HG02884 (cell line): ENCODE measurements around the gene PTPRJ.
A peak's percentile ranks its signal among the peaks of the same experiment; 100 is the strongest.

Source experiments
- ATAC-seq: cut with Tn5 transposase; IDR thresholded peaks from one replicate; pipeline ENCODE4 v1.9.1; 2021; ENCODE audit warnings: mild to moderate bottlenecking, moderate library complexity; ENCODE audit not compliant: unreplicated experiment

The PTPRJ gene

DNA sequence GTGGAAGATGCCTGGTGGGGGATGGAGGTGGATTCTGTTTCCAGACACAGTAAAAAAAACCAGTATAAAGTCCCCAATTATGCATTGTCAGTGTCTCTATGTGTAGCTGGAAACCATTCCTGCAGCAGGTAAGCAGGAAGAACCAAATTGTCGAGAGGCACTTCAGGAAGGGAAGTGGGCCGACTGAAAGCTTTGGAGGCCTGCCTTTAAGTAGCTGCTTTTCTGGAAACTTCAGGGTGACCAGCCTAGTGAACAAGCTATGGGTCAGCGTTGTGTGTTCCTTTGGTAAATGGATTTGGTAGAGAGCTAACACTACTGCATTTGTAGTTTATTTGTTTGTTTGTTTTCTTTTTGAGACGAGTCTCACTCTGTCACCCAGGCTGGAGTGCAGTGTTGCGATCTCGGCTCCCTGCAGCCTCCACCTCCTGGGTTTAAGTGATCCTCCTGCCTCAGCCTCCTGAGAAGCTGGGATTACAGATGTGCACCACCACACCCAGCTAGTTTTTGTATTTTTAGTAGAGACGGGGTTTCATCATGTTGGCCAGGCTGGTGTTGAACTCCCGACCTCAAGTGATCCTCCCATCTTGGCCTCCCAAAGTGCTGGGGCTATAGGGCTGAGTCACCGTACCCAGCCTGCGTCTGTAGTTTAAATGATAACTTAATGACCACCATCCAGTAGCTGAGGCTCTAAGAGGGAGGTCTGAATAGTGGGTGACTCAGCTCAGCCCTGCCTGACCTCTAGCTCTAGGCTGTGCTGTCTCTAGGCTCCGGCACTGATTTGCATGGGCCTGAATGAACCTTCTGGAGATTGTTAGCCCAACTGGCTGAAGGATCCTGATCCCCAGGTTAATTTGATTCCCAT is 12.8 kb downstream of the PTPRJ start:
- ATAC-seq = no peak

GRCh38 chr11:47994417-47994816 is 14.1 kb downstream of the PTPRJ start:
- ATAC-seq = no peak

- ATAC-seq = no peak
Observed at GRCh38 chr11:47995360-47995769, 15.0 kb downstream of the PTPRJ start.

DNA sequence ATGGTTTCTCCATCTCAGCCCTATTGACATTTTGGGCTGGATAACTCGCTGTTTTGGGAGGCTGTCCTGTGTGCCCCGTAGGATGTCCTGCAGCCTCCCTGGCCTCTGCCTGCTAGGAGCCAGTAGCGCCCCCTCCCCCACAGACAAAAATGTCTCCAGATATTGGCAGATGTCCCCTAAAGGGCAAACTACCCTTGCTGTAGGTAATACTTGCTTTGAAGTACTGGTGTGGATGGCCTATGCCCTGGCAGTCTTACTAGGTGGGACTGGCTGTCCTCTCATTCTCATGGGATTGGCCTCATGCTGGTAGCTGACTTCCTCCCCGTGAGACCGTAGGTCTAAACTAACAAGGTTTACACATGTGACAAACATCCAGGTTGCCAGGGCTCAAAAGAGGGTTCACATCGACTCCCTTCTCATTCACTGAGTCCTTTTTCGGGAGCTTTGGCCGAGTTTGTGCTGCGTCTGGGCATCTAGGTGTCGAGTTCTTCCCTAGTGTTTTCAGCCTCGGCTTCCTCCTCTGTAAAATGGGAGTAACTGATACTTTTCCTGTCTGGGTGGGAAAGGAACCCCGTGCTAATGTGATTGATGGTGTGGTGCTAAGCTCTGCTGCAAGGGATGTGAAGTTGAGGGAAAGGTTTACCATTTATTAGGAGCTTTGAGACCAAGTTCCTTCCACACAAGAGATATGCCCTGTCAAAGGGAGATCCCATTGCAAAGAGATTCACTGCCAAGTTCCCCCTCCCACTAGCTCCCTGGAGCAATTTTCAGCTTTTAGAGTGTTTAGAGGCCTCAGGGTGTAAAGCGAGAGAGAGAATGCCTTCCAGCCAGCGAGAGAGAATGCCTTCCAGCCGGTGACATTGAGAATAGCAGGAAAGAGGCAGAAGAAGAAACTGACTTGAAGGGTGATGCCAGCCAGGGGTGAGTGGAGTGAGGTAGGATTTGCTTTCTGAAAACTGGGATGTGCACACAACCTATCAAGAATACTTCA is 17.0 kb downstream of the PTPRJ start:
- no peak for ATAC-seq

- ATAC-seq = no peak
Observed at GRCh38 chr11:47998345-47998732, 18.0 kb downstream of the PTPRJ start.

DNA sequence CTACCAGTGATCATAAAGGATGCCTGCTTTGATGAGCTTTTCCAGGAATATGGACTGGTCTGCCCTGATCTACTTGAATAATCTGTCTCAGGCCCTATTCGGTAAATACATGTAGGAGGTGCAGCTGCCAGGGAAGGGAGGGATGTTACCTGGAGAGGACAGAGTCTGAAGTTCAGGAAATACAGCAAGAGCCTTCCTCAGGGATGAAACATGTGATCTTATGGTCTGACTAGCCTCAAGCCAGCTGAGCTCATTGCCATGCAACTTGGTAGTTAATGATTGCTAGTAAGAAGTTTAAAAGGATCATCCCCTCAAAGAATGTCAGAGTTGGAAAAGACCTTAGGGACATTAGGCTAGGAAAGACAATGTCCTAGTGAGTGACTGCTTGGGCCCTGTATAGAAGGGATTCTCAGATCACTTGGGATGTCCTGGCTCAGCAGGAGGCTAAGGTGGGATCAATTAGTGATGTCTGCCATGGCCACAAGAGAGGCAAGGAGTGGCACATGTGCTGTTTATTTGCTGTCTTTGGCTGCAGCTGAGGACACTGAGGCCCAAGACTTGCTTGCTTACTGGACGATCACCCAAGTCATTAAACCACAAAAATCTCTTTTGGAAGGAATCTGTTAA is 18.5 kb downstream of the PTPRJ start:
- ATAC-seq = no peak

GRCh38 chr11:48000432-48000831 is 20.1 kb downstream of the PTPRJ start:
- no peak for ATAC-seq

DNA sequence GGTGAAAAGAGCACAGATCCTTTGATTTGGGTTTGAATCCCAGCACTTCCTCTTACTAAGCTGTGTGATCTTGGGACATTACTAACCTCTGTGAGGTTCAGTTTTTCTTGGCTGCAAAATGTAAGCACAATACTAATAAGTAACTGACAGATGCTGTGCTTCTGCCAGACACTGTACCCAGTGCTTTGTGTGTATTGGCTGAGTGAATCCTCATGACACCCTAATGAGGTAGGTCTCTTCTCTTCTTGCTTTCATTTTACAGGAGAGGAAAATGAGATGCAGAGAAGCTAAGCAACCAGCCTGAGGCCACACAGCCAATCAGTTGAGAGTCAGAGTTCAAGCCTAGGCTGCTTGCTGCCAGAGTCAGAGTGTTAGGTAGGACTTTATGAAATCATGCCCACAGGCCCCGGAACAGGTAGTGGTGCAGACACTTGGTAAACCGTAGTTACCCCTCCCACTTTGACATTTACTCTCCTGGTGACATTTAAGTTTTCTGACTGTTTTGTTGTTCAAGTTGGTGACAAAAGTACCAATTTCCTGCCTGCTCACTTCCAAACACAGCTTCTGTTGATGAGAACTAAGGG is 21.2 kb downstream of the PTPRJ start:
- ATAC-seq = peak; percentile 57

DNA sequence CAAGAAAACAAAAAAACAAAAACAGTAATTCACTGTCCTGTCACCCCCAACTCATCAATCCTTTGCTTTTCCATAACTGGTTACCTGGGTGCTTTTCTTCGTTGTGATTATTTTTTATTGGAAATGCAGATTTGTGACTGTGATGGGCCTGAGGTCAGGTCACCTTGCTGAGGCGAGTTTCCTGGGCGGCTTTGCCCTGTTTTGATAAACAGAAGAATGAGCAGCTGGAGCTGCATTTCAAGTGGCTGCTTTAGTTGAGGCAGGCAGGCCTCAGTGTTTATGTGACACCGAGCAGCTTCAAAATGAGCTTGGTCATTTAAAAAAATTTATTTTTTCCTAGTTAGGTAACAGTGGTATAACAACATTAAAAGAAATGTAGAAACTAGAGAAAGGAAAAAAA is 22.2 kb downstream of the PTPRJ start:
- ATAC-seq = no peak

GRCh38 chr11:48003926-48004325 is 23.6 kb downstream of the PTPRJ start:
- ATAC-seq = no peak

- no peak for ATAC-seq
Observed at GRCh38 chr11:48004456-48004855, 24.1 kb downstream of the PTPRJ start.

GRCh38 chr11:48005136-48005535 is 24.8 kb downstream of the PTPRJ start:
- no peak for ATAC-seq

GRCh38 chr11:48005831-48006270 is 25.5 kb downstream of the PTPRJ start:
- no peak for ATAC-seq

GRCh38 chr11:48006301-48006992 is 26.1 kb downstream of the PTPRJ start:
- ATAC-seq = peak; percentile 57

DNA sequence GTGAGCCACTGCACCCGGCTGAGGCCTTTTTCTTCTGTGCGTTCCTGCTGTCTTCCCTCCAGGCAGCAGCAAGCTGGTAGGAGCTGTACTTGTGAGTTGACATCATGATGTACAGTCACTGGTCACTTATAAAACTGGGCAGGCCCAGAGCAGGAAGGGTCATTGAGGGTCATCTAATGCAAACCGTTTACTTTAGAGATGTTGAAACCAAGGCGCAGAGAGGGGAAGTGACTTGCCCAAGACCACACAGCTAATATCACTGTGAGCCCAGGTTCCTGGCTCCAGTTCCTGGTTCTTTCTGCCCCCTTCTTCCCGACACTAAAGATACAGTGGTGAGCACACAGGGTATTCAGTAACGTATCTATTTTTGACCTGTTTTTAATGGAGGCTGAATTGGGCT is 27.3 kb downstream of the PTPRJ start:
- ATAC-seq = no peak

DNA sequence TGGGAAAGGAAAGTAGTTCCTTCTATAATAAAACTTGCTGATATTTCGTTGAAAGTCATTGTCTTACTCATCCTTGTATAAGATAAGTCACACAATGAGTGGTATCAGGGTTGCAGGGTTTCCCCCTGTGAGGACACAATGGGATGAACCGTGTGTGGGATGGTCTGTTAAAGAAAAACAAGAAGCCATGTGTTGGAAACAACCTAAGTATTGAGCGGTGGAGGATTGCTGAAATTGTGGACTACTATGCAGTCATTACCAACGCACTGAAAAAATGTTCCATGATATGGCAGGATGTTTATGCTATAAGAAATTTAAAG is 28.6 kb downstream of the PTPRJ start:
- peak; percentile 46 for ATAC-seq

GRCh38 chr11:48011102-48011797 is 30.9 kb downstream of the PTPRJ start:
- ATAC-seq = no peak

- ATAC-seq = no peak
Observed at GRCh38 chr11:48011798-48012391, 31.5 kb downstream of the PTPRJ start.

GRCh38 chr11:48013269-48013901 is 33.0 kb downstream of the PTPRJ start:
- ATAC-seq = peak; percentile 58
